ENCODE results near the gene KIRREL3. TPM values are rescaled to one million over a fixed set of nuclear protein-coding genes. Genes with fewer than 3 reads are reported as not detected.

Gene KIRREL3
- total and polyA plus RNA-seq, 2 of the 4 experiments (the other 2 are of a cell fraction): 10.9 to 15.9 TPM

DNA sequence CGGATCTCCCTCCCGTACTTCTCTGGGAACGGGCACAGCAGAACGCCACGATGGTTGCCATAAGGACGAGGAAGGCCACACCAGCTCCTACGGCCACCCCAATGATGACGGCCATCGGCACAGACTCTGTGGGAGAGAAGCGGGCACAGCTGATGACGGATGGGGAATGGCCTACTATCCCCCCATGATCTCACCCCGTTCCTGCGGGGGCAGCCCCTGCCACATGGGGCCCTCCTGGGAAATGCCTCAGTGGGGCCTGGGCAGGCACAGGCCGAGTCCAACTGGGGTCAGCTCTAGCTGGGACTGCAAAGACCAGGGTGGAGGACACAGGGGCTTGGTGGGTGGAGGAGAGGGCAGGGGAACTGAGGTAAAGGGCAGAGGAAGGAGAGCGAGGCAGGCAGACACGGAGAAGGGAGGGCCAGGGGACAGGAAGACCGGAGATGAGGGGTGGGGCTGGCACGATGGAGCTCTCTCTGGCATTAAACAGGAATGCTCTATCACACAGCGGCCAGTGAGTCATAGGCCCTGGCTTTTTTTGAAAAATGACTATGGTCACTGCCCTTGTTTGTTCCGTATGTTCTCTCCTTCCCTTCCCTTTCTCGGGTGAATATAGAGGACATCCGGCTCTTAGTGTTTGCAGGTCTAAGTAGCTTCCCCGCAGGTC lies 569.0 kb downstream of the KIRREL3 start (continued):
- no peak for TF ChIP-seq USF2 (IDR thresholded peaks at IDR 0.05; ENCODE audit: low read depth, low read length)

DNA sequence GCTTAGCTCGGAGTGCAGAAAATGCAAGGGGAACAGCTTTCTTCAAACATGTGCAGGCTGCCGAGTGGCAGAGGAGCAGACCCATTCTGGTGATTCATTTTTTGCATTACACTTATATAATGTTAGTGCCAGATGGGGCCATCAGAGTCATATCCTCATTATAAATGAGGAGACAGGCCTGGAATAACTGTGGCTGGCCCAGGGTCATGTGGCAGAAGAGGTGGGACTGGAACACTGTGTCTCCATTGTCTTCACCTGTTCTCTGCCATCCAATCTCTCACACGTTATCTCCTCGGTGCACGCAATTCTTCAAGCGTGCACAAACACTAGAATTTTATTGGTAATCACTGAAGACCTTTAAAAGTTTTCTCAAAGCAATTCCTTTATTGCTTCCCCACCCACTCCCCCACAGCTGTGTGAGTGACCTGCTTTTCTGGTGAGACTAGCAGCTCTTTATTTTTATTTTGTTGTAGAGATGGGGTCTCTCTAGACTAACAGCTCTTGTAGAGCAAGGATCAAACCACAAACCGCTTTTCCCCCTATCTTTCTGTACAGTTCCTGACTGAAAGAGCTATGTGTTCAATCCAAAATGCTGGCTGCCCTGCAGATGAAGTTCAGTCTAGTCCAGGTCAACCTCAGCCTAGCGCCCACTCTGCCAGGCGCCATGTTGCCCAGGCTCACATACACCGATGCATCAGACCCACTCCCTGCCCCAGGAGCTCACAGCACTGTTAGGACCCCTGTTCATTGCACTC lies 569.8 kb downstream of the KIRREL3 start:
- H2AFZ ChIP-seq (replicated peaks; ENCODE audit: low read length, poor library complexity): no peak overlapping the region
- H3K4me1 ChIP-seq (ENCODE audit: control insufficient read depth, insufficient read depth, low read length): peaks cover 12% of the 10 kb centered on the region
- peak overlapping the region; percentile 85 for H2BK120ac ChIP-seq (ENCODE audit: low read depth, low read length)
- H3K9me1 ChIP-seq (ENCODE audit: insufficient read depth, low read length): peaks cover 17% of the 10 kb centered on the region
- ATAC-seq (ENCODE audit: low read depth) (no peak), DNase-seq (peak; percentile 6)
- peak overlapping the region; percentile 90 for H2AK9ac ChIP-seq (replicated peaks; ENCODE audit: low read depth, low read length, poor library complexity)
- no peak overlapping the region for H3K4me2 ChIP-seq (ENCODE audit: low read depth, low read length)
- no peaks in the 10 kb centered on the region for H3K27me3 ChIP-seq (ENCODE audit: control insufficient read depth, insufficient read depth, low read length)
- H2BK20ac ChIP-seq (ENCODE audit: low read depth, low read length): peak overlapping the region; percentile 59; the same call in 1 of the 2 replicates
- no peak overlapping the region for H3K14ac ChIP-seq (replicated peaks; ENCODE audit: low read depth, low read length)
- no peak overlapping the region for H3K4ac ChIP-seq (ENCODE audit: low read depth, low read length)
- no peak overlapping the region for H2BK5ac ChIP-seq (ENCODE audit: low read depth, low read length, poor library complexity, severe bottlenecking)
- H4K5ac ChIP-seq (ENCODE audit: low read depth, low read length): no peak overlapping the region
- no peak overlapping the region for H3K9ac ChIP-seq (ENCODE audit: low read depth, low read length)
- H3K9me3 ChIP-seq (ENCODE audit: control insufficient read depth, insufficient read depth, low read length): no peaks in the 10 kb centered on the region
- no peak overlapping the region for H3K18ac ChIP-seq (ENCODE audit: low read depth, low read length)
- 93% methylated on average over 3 of the region's 10 CpGs; no CpG with 5 or more reads in 1 of the 2 experiments for WGBS, 2 experiments (ENCODE audit: extremely low coverage in 2 of 2, insufficient read length in 1 of 2)
- no peaks in the 10 kb centered on the region for H3K36me3 ChIP-seq (ENCODE audit: control insufficient read depth, insufficient read depth, low read length)
- intact Hi-C loops (cut with micrococcal nuclease): no loop called here
- no peak overlapping the region for H3K23ac ChIP-seq (ENCODE audit: low read depth, low read length)
- dilution Hi-C loops (cut with HindIII; ENCODE audit: low sequenced_read_pairs, unreplicated experiment): no loop called here
- peak overlapping the region; percentile 86; the same call in 1 of the 2 replicates for H2AK5ac ChIP-seq (ENCODE audit: low read depth, low read length)
- no peaks in the 10 kb centered on the region for H3K79me1 ChIP-seq (ENCODE audit: low read depth in 1 of 2, low read length in 2 of 2)
- in situ Hi-C loops (cut with MboI; ENCODE audit: low sequenced_read_pairs): loop anchor here (25.0 kb wide), 2 partner anchors 557 to 1607 kb away; no protein-coding TSS in a partner anchor
- peak overlapping the region; percentile 83; the same call in 2 of the 3 replicates for H2BK15ac ChIP-seq (ENCODE audit: low read depth, low read length)
- H3K4me3 ChIP-seq (ENCODE audit: insufficient read depth, low read depth, low read length): no peak overlapping the region
- peak overlapping the region; percentile 44 to 94; a peak in 3 of 4 replicates for H4K8ac ChIP-seq (ENCODE audit: low read depth in 2 of 2, low read length in 2 of 2)
- H4K91ac ChIP-seq (ENCODE audit: insufficient read depth, low read depth, low read length): peak overlapping the region; percentile 99
- no peaks in the 10 kb centered on the region for H4K20me1 ChIP-seq (ENCODE audit: insufficient read depth, low read length)
- ChIA-PET CTCF (interaction anchor here (1.1 to 3.5 kb wide), 4 partner anchors 10 to 120 kb away, joined by 3 to 14 read pairs (median 8); no protein-coding TSS in a partner anchor), POLR2A (ENCODE audit: unreplicated experiment) (no interaction called here)
- no TSS peak for BruUV-seq (replicated peaks)
- H3K56ac ChIP-seq (ENCODE audit: extremely low read depth, insufficient read depth, low read length): no peak overlapping the region
- no peak overlapping the region for H3K27ac ChIP-seq (ENCODE audit: insufficient read depth, low read length)
- TF ChIP-seq RFX5 (IDR thresholded peaks at IDR 0.05; ENCODE audit: low read depth, low read length) (no peak), NFE2L2 (IDR thresholded peaks at IDR 0.05; ENCODE audit: low read depth, low read length) (no peak), USF2 (IDR thresholded peaks at IDR 0.05; ENCODE audit: low read depth, low read length) (no peak), FOS (IDR thresholded peaks at IDR 0.05; ENCODE audit: low read depth, low read length) (no peak), MAZ (IDR thresholded peaks at IDR 0.05; ENCODE audit: borderline replicate concordance, low read depth, low read length) (no peak), ELK1 (IDR thresholded peaks at IDR 0.05; ENCODE audit: borderline replicate concordance, low read depth, low read length) (no peak), CEBPB (IDR thresholded peaks at IDR 0.05; ENCODE audit: low read depth, low read length) (no peak), BHLHE40 (IDR thresholded peaks at IDR 0.05; ENCODE audit: low read depth, low read length) (no peak), RCOR1 (IDR thresholded peaks at IDR 0.05; ENCODE audit: insufficient replicate concordance, low read length) (no peak)

Measured in IMR-90 (cell line).